ENCODE results near the gene SMURF1. TPM values are rescaled to one million over a fixed set of nuclear protein-coding genes. Genes with fewer than 3 reads are reported as not detected.

Gene SMURF1
- polyA plus RNA-seq, 1 donor from 2014 or later: 22.9 TPM

DNA sequence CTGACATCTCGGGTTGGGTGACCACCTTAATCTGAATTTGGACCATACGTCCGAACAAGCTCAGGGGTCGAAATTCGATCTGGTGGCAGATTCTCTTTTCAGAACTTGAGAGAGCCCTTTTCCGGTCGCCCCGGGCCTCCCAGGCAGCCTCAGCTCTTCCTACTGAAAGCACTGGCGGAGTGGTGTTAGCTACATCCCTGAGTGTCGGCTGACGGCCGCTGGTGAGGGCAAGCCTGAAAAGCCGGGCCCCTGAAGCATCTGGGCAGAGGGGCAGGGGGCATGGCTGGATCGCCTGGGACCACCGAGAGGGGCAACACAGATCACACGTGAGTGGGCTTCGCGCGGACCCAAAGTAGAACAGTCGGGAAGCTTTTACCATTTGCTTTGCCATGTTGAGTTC lies 116.1 kb downstream of the SMURF1 start:
- no peak for TF ChIP-seq POLR2AphosphoS5 (IDR thresholded peaks at IDR 0.05)
- TF ChIP-seq, protein P1, sequence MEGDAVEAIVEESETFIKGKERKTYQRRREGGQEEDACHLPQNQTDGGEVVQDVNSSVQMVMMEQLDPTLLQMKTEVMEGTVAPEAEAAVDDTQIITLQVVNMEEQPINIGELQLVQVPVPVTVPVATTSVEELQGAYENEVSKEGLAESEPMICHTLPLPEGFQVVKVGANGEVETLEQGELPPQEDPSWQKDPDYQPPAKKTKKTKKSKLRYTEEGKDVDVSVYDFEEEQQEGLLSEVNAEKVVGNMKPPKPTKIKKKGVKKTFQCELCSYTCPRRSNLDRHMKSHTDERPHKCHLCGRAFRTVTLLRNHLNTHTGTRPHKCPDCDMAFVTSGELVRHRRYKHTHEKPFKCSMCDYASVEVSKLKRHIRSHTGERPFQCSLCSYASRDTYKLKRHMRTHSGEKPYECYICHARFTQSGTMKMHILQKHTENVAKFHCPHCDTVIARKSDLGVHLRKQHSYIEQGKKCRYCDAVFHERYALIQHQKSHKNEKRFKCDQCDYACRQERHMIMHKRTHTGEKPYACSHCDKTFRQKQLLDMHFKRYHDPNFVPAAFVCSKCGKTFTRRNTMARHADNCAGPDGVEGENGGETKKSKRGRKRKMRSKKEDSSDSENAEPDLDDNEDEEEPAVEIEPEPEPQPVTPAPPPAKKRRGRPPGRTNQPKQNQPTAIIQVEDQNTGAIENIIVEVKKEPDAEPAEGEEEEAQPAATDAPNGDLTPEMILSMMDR (IDR thresholded peaks at IDR 0.05; ENCODE audit: poor library complexity, severe bottlenecking): no peak
- TF ChIP-seq SMC3 (conservative IDR thresholded peaks at IDR 0.05; ENCODE audit: poor library complexity): no peak
- no peak for TF ChIP-seq EZH2 (IDR thresholded peaks at IDR 0.05; ENCODE audit: borderline replicate concordance, insufficient read depth, low read length, poor library complexity, severe bottlenecking)
- TF ChIP-seq EP300 (conservative IDR thresholded peaks at IDR 0.05; ENCODE audit: poor library complexity, severe bottlenecking): no peak
- no peak for TF ChIP-seq TAF1 (IDR thresholded peaks at IDR 0.05; ENCODE audit: low read depth)
- TF ChIP-seq RAD21 (conservative IDR thresholded peaks at IDR 0.05): no peak
- TF ChIP-seq REST (IDR thresholded peaks at IDR 0.05; ENCODE audit: borderline replicate concordance): no peak
- no peak for TF ChIP-seq MXI1 (conservative IDR thresholded peaks at IDR 0.05; ENCODE audit: poor library complexity, severe bottlenecking)
- no peak overlapping the region for H3K27ac ChIP-seq (ENCODE audit: low read length)
- no peaks in the 10 kb centered on the region for H3K27me3 ChIP-seq (ENCODE audit: insufficient read depth, low read depth, low read length)
- no peaks in the 10 kb centered on the region for H3F3A ChIP-seq (ENCODE audit: insufficient read depth, low read length, poor library complexity, severe bottlenecking)
- peaks cover 17% of the 10 kb centered on the region for H3K36me3 ChIP-seq (ENCODE audit: insufficient read depth, low read length)
- H3K4me3 ChIP-seq (ENCODE audit: low read length): no peak overlapping the region
- H3K79me2 ChIP-seq (replicated peaks; ENCODE audit: insufficient read depth, low read length): no peaks in the 10 kb centered on the region
- H4K20me1 ChIP-seq (ENCODE audit: insufficient read depth): no peaks in the 10 kb centered on the region
- H3K4me2 ChIP-seq (ENCODE audit: low read length): no peak overlapping the region
- H2AFZ ChIP-seq (ENCODE audit: low read depth, low read length): no peak overlapping the region
- no peaks in the 10 kb centered on the region for H3K9me3 ChIP-seq (ENCODE audit: low read length)
- H3K9me2 ChIP-seq (ENCODE audit: insufficient read depth, low read length): no peaks in the 10 kb centered on the region
- no peak overlapping the region for H3K9ac ChIP-seq (ENCODE audit: low read length)

GRCh38 chr7:99027241-99027640 lies 116.7 kb downstream of the SMURF1 start:
- Histone ChIP-seq H3K79me2 (replicated peaks; ENCODE audit: insufficient read depth, low read length) (no peaks in the 10 kb centered on the region), H2AFZ (ENCODE audit: low read depth, low read length) (no peak overlapping the region), H3F3A (ENCODE audit: insufficient read depth, low read length, poor library complexity, severe bottlenecking) (no peaks in the 10 kb centered on the region), H3K27ac (ENCODE audit: low read length) (no peak overlapping the region), H4K20me1 (ENCODE audit: insufficient read depth) (no peaks in the 10 kb centered on the region), H3K9ac (ENCODE audit: low read length) (no peak overlapping the region), H3K9me3 (ENCODE audit: low read length) (no peaks in the 10 kb centered on the region), H3K36me3 (ENCODE audit: insufficient read depth, low read length) (peaks cover 17% of the 10 kb centered on the region), H3K4me3 (ENCODE audit: low read length) (no peak overlapping the region), H3K9me2 (ENCODE audit: insufficient read depth, low read length) (no peaks in the 10 kb centered on the region), H3K27me3 (ENCODE audit: insufficient read depth, low read depth, low read length) (no peaks in the 10 kb centered on the region), H3K4me2 (ENCODE audit: low read length) (no peak overlapping the region)
- TF ChIP-seq RAD21 (conservative IDR thresholded peaks at IDR 0.05) (no peak), TAF1 (IDR thresholded peaks at IDR 0.05; ENCODE audit: low read depth) (no peak), SMC3 (conservative IDR thresholded peaks at IDR 0.05; ENCODE audit: poor library complexity) (no peak), POLR2AphosphoS5 (IDR thresholded peaks at IDR 0.05) (no peak), REST (IDR thresholded peaks at IDR 0.05; ENCODE audit: borderline replicate concordance) (no peak), EP300 (conservative IDR thresholded peaks at IDR 0.05; ENCODE audit: poor library complexity, severe bottlenecking) (no peak), EZH2 (IDR thresholded peaks at IDR 0.05; ENCODE audit: borderline replicate concordance, insufficient read depth, low read length, poor library complexity, severe bottlenecking) (no peak), MXI1 (conservative IDR thresholded peaks at IDR 0.05; ENCODE audit: poor library complexity, severe bottlenecking) (no peak)
- TF ChIP-seq, protein P1 (IDR thresholded peaks at IDR 0.05; ENCODE audit: poor library complexity, severe bottlenecking): no peak
